ENCODE results near the gene PLD1. TPM values are rescaled to one million over a fixed set of nuclear protein-coding genes. Genes with fewer than 3 reads are reported as not detected.

The PLD1 gene
- total and polyA plus RNA-seq, 2 of the 8 experiments (the other 6 are each of a cell fraction or from before 2014, with no cell fraction given): 1.2 to 2.6 TPM

DNA sequence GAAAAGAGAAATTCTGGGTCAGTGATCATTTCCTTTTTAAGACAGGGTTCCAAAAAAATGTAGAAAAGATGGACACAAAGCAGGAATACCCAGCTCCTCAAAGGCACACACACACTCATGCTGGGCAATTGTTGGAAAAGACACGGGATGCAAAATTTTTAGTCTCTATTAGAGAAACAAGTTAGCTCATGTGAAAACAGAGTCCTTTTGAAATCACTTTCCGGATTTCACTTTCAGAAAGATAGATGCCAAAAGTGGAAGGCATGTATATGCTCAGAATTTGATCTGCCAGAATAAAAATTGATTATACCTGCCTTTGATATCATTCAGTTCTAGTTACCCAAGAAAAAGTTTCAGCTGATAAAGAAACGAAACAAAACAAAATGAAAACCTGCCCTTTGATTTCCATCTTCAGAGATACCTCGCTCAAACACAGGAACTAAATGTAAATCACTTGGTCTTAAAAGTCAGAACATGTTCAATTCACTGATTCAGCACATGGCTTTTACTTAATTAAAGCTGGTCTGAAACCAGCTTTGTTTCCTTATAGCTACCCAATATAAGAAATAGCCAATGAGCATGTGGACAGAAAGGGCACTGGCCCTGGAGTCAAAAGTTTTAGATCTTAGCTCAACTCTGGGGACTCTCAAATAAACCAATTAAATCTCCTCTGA lies 52.8 kb downstream of the PLD1 start:
- CTCF ChIA-PET (ENCODE audit: partially characterized antibody): interaction anchor here (0.6 to 2.7 kb wide), 8 partner anchors 8 to 116 kb away, joined by 3 to 16 read pairs (median 4); no protein-coding TSS in a partner anchor
- Histone ChIP-seq H3K27ac (ENCODE audit: low read depth, low read length) (no peak overlapping the region), H3K18ac (ENCODE audit: extremely low read depth, low read length) (no peak overlapping the region), H4K5ac (ENCODE audit: insufficient read length, low read depth, low read length) (no peak overlapping the region), H3K9ac (replicated peaks in 1 of 4; ENCODE audit: extremely low read depth in 1 of 4, low read depth in 3 of 4, low read length in 3 of 4) (no peak overlapping the region), H2BK12ac (ENCODE audit: low read depth, low read length) (no peak overlapping the region), H4K20me1 (replicated peaks in 1 of 2; ENCODE audit: control insufficient read depth in 1 of 2, insufficient read depth in 2 of 2, low read length in 2 of 2) (no peaks in the 10 kb centered on the region), H3K36me3 (ENCODE audit: control insufficient read depth in 2 of 4, insufficient read depth in 4 of 4, low read length in 3 of 4) (no peaks in the 10 kb centered on the region), H3K79me1 (ENCODE audit: low read depth, low read length) (no peaks in the 10 kb centered on the region), H3K23me2 (ENCODE audit: low read depth, low read length) (no peaks in the 10 kb centered on the region), H3K56ac (replicated peaks; ENCODE audit: insufficient read length, low read depth, low read length) (no peak overlapping the region), H3K4me2 (ENCODE audit: insufficient read depth in 1 of 2, low read depth in 2 of 2, low read length in 2 of 2) (no peak overlapping the region), H3K9me3 (ENCODE audit: insufficient read depth in 2 of 2, low read depth in 1 of 2, low read length in 1 of 2) (no peaks in the 10 kb centered on the region), H3K4me1 (replicated peaks in 1 of 4; ENCODE audit: control insufficient read depth in 3 of 4, insufficient read depth in 4 of 4, low read length in 3 of 4) (no peaks in the 10 kb centered on the region), H2BK120ac (replicated peaks; ENCODE audit: low read depth, low read length) (no peak overlapping the region), H3K23ac (ENCODE audit: insufficient read length) (no peak overlapping the region), H2BK20ac (ENCODE audit: low read length) (no peak overlapping the region), H3K4me3 (ENCODE audit: extremely low read depth in 1 of 4, insufficient read depth in 2 of 4, low read depth in 3 of 4, low read length in 4 of 4) (no peak overlapping the region), H2BK15ac (ENCODE audit: low read length) (no peak overlapping the region), H4K91ac (replicated peaks; ENCODE audit: insufficient read length, low read length) (no peak overlapping the region), H2AFZ (ENCODE audit: low read length) (no peak overlapping the region), H2BK5ac (ENCODE audit: low read depth, low read length) (no peak overlapping the region), H4K8ac (ENCODE audit: extremely low read depth, insufficient read depth, low read length) (no peak overlapping the region), H3K79me2 (ENCODE audit: control insufficient read depth in 1 of 2, insufficient read depth in 2 of 2, low read length in 2 of 2) (no peaks in the 10 kb centered on the region), H3K14ac (ENCODE audit: insufficient read length) (no peak overlapping the region), H3K27me3 (replicated peaks in 1 of 4; ENCODE audit: control insufficient read depth in 3 of 4, extremely low read depth in 1 of 4, insufficient read depth in 3 of 4, low read length in 3 of 4) (no peaks in the 10 kb centered on the region), H3K4ac (replicated peaks; ENCODE audit: insufficient read length, low read depth, low read length) (no peak overlapping the region), H2AK5ac (ENCODE audit: low read depth, low read length) (no peak overlapping the region)
- POLR2A ChIA-PET (ENCODE audit: partially characterized antibody): no interaction called here
- no peak for FAIRE-seq
- DNase-seq (ENCODE audit: low read depth in 1 of 2, low spot score in 2 of 2): no peak
- TF ChIP-seq RXRA (IDR thresholded peaks at IDR 0.05; ENCODE audit: insufficient read depth, low read depth, low read length) (no peak), RAD21 (IDR thresholded peaks at IDR 0.05 in 1 of 2, conservative IDR thresholded peaks at IDR 0.05 in 1 of 2; ENCODE audit: low read depth in 2 of 2, low read length in 2 of 2) (no peak), SIN3A (conservative IDR thresholded peaks at IDR 0.05 in 1 of 2, IDR thresholded peaks at IDR 0.05 in 1 of 2; ENCODE audit: low read depth in 1 of 2, low read length in 2 of 2) (no peak), EGR1 (IDR thresholded peaks at IDR 0.05; ENCODE audit: borderline replicate concordance, low read depth, low read length) (no peak), HDAC2 (IDR thresholded peaks at IDR 0.05; ENCODE audit: borderline replicate concordance in 1 of 2, low read depth in 2 of 2, low read length in 2 of 2) (no peak), POU5F1 (IDR thresholded peaks at IDR 0.05; ENCODE audit: low read depth, low read length) (no peak), CHD1 (IDR thresholded peaks at IDR 0.05; ENCODE audit: low read depth, low read length) (no peak), CBX8 (IDR thresholded peaks at IDR 0.05; ENCODE audit: borderline replicate concordance, low read depth, low read length) (no peak), RNF2 (IDR thresholded peaks at IDR 0.05; ENCODE audit: borderline replicate concordance, low read depth, low read length, missing control alignments, poor library complexity, severe bottlenecking) (no peak), EP300 (IDR thresholded peaks at IDR 0.05; ENCODE audit: borderline replicate concordance in 1 of 2, low read depth in 2 of 2, low read length in 2 of 2) (no peak)
- 81% methylated on average over 4 of the region's 4 CpGs; no CpG with 5 or more reads in 1 of the 2 experiments for WGBS, 2 experiments (ENCODE audit: extremely low coverage in 1 of 2, insufficient coverage in 1 of 2, insufficient read length in 1 of 2, insufficient replicate concordance in 2 of 2, low coverage in 1 of 2, low lambda C conversion rate in 2 of 2, missing lambda C conversion rate in 1 of 2)

Measured in H1 (cell line).